Keratinocyte (primary cell): ENCODE measurements around the gene AKT1. TPM values are rescaled to one million over a fixed set of nuclear protein-coding genes. Genes with fewer than 3 reads are reported as not detected.
A peak's percentile ranks its signal among the peaks of the same experiment; 100 is the strongest.

Experiments used
- DNase-seq: peaks from one replicate; pipeline ENCODE4 v3.0.0-alpha.2; 2011; ENCODE audit warnings: low read depth, missing footprints, low spot score
- FAIRE-seq: peaks from 2 replicates; lab custom pipeline; 2011; peaks lifted over from hg19 to GRCh38; lab: Jason Lieb, UNC
- H2AFZ ChIP-seq: 2 replicates; pipeline ENCODE4 v1.6.0; 2012; ENCODE audit warnings: low read length, control low read depth, inconsistent platforms; ENCODE audit not compliant: control insufficient read depth
- H3K27ac ChIP-seq: 2 replicates; pipeline ENCODE4 v1.5.1; 2011; ENCODE audit warnings: low read length; ENCODE audit not compliant: control insufficient read depth, insufficient read depth
- H3K27me3 ChIP-seq: 3 replicates; pipeline ENCODE4 v1.6.0; 2011; ENCODE audit warnings: low read length; ENCODE audit not compliant: control insufficient read depth, insufficient read depth; ENCODE audit errors: extremely low read depth
- H3K36me3 ChIP-seq, 2 experiments: 2 replicates in 1 of 2; 3 replicates in 1 of 2; pipeline ENCODE4 v1.5.1; 2011; ENCODE audit warnings: low read length in 2 of 2, mild to moderate bottlenecking in 1 of 2; ENCODE audit not compliant: control insufficient read depth in 2 of 2, insufficient read depth in 2 of 2; ENCODE audit errors: extremely low read depth in 1 of 2
- H3K4me1 ChIP-seq: 3 replicates; pipeline ENCODE4 v1.5.1; 2011; ENCODE audit warnings: low read length; ENCODE audit not compliant: control insufficient read depth, insufficient read depth; ENCODE audit errors: extremely low read depth
- H3K4me2 ChIP-seq: 3 replicates; pipeline ENCODE4 v1.6.0; 2011; ENCODE audit warnings: low read depth, low read length; ENCODE audit not compliant: control insufficient read depth, insufficient read depth; ENCODE audit errors: extremely low read depth
- H3K4me3 ChIP-seq, 3 experiments: fragments of 200-600 bp in 1 of 3; sonication (generic) in 1 of 3; 2 replicates in 2 of 3; 3 replicates in 1 of 3; pipeline ENCODE4 v1.5.1; 2011 to 2016; ENCODE audit warnings: low read length in 3 of 3, mild to moderate bottlenecking in 3 of 3, control low read depth in 2 of 3, inconsistent platforms in 1 of 3, low read depth in 1 of 3, mixed read lengths in 1 of 3, mixed run types in 1 of 3, moderate library complexity in 1 of 3; ENCODE audit not compliant: control insufficient read depth in 2 of 3, insufficient read depth in 2 of 3; ENCODE audit errors: extremely low read depth in 1 of 3
- H3K79me2 ChIP-seq: 2 replicates; pipeline ENCODE4 v1.6.0; 2012; ENCODE audit warnings: low read length; ENCODE audit not compliant: control insufficient read depth, insufficient read depth
- H3K9ac ChIP-seq: 3 replicates; pipeline ENCODE4 v1.6.0; 2011; ENCODE audit warnings: low read length; ENCODE audit not compliant: control insufficient read depth, insufficient read depth; ENCODE audit errors: extremely low read depth
- H3K9me1 ChIP-seq: 3 replicates; pipeline ENCODE4 v1.6.0; 2011; ENCODE audit warnings: low read length; ENCODE audit not compliant: control insufficient read depth, insufficient read depth; ENCODE audit errors: extremely low read depth
- H3K9me3 ChIP-seq: 2 replicates; pipeline ENCODE4 v1.5.1; 2012; ENCODE audit warnings: low read depth, low read length; ENCODE audit not compliant: control insufficient read depth
- H4K20me1 ChIP-seq: 3 replicates; pipeline ENCODE4 v1.6.0; 2011; ENCODE audit warnings: low read length; ENCODE audit not compliant: control insufficient read depth, insufficient read depth; ENCODE audit errors: extremely low read depth
- EZH2 ChIP-seq: IDR thresholded peaks from one replicate; pipeline ENCODE4 v1.6.1; 2012; ENCODE audit warnings: inconsistent platforms, mild to moderate bottlenecking, low read length, moderate library complexity
- dilution Hi-C: fragments of 300-500 bp; cut with MboI; formaldehyde crosslinking; loops from one replicate; pipeline ENCODE4 v1.7.0; 2020; ENCODE audit warnings: low sequenced_read_pairs; ENCODE audit not compliant: extremely low pct_ligation_motif_present
- polyA plus RNA-seq, 5 experiments: library from polyadenylated mRNA; depleted of rRNA in 3 of 5; stranded (reverse) in 3 of 5; stranded (forward) in 1 of 5; unstranded in 1 of 5; fragments of >200 nt; gene quantifications; 1 replicate in 1 of 5; 2 replicates in 3 of 5; 3 replicates in 1 of 5; pipeline versions ENCODE4 v1.2.1 to v1.2.3, GENCODE V29; 2011 to 2012; ENCODE audit warnings: missing spikeins in 2 of 5, low read depth in 1 of 5, low replicate concordance in 1 of 5
- TF ChIP-seq, protein P1 (sequence below), 3 experiments: IDR thresholded peaks in 1 of 3; conservative IDR thresholded peaks in 1 of 3; optimal IDR thresholded peaks in 1 of 3; 2 replicates in 2 of 3; 3 replicates in 1 of 3; pipeline versions ENCODE3 to v1.5.1; 2011; ENCODE audit warnings: low read length in 3 of 3, mild to moderate bottlenecking in 3 of 3, moderate library complexity in 2 of 3, control low read depth in 1 of 3, inconsistent platforms in 1 of 3; ENCODE audit not compliant: insufficient read depth in 2 of 3; ENCODE audit errors: extremely low read depth in 1 of 3

AKT1 gene
- polyA plus RNA-seq, 1 donor (not counting 4 experiments of a cell fraction or from before 2014, with no cell fraction given): 82.3 TPM

DNA sequence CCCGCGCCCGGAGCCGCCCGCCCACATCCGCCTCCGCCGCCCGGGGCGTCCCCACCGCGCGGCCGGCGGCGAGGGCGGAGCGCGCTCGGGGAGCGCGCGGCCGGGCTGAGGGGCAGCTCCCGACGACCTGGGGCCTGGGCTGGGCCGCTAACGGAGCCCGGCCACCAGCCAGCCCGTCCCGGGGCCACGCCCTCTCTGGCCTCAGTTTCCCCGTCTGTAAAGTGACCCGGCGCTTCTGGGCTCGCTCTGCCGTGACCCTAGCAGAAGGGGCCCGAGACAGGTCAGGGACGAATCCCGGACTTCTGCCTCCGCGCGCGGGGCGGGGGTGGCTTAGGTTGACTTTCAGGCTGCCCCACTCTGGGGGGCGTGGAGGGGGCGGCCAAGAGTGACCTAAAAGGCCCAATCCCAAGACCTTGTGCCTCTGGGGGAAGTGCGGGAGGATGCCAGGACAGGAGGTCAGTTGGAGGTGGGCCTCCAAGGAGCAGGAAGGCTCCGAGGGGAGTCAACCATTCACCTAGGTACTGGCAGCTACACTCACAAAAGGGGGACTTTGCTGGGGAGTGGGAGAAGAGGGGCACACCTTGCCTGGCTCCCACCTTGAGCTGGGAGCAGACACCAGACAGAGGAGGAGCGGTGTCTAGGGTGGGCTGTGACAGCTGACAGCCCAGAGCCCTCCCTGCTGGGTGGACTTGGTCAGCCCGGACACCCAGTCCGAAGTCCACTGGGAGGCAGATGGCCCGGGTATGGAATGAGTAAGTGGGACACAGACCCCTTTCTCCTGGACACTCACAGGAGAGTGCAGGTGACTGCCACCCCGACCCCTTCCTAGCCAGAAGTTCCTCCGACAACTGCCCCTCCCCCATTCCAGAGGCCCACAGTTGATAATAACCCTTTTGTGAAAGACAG, 486 bp upstream of the AKT1 start:
- no peak overlapping the region for H2AFZ ChIP-seq
- FAIRE-seq (no peak), DNase-seq (no peak)
- no peak for TF ChIP-seq EZH2
- TF ChIP-seq, protein P1, sequence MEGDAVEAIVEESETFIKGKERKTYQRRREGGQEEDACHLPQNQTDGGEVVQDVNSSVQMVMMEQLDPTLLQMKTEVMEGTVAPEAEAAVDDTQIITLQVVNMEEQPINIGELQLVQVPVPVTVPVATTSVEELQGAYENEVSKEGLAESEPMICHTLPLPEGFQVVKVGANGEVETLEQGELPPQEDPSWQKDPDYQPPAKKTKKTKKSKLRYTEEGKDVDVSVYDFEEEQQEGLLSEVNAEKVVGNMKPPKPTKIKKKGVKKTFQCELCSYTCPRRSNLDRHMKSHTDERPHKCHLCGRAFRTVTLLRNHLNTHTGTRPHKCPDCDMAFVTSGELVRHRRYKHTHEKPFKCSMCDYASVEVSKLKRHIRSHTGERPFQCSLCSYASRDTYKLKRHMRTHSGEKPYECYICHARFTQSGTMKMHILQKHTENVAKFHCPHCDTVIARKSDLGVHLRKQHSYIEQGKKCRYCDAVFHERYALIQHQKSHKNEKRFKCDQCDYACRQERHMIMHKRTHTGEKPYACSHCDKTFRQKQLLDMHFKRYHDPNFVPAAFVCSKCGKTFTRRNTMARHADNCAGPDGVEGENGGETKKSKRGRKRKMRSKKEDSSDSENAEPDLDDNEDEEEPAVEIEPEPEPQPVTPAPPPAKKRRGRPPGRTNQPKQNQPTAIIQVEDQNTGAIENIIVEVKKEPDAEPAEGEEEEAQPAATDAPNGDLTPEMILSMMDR (optimal IDR thresholded peaks at IDR 0.05 in 1 of 3, IDR thresholded peaks at IDR 0.05 in 1 of 3, conservative IDR thresholded peaks at IDR 0.05 in 1 of 3; ENCODE audit: extremely low read depth in 1 of 3, insufficient read depth in 2 of 3, low read length in 3 of 3): no peak
- peak overlapping the region; percentile 44 for H3K4me2 ChIP-seq
- H3K27ac ChIP-seq: no peak overlapping the region
- peaks cover 10% of the 10 kb centered on the region for H3K9me1 ChIP-seq
- peaks cover 15% of the 10 kb centered on the region for H4K20me1 ChIP-seq
- dilution Hi-C loops: no loop called here
- peaks cover 39% of the 10 kb centered on the region for H3K79me2 ChIP-seq
- peak overlapping the region; percentile 4 to 27 (median 11) for H3K4me3 ChIP-seq
- no peaks in the 10 kb centered on the region for H3K9me3 ChIP-seq
- H3K36me3 ChIP-seq: peaks cover 8 to 10% of the 10 kb centered on the region in 2 experiments
- H3K4me1 ChIP-seq: peaks cover 20% of the 10 kb centered on the region
- H3K27me3 ChIP-seq: peaks cover 13% of the 10 kb centered on the region
- H3K9ac ChIP-seq: no peak overlapping the region

DNA sequence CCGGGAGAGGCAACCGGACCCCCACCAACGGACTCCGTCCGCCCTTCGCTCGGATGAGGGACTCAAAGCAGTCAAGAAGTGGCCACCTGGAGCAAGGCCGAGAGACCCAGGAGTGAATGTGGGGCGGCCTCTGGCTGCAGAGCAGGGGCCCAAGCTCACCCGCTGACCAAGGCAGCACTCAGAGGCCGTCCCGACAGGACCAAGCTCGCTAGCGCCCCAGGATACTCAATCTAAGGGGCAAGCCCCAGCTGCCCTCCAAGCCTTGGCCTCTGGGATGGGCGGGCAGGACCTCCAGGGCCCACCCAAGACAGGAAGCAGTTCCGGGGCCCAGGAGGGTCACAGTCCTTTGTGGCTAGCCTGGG, 936 bp downstream of the AKT1 start:
- Histone ChIP-seq H3K4me2 (peak overlapping the region; percentile 90), H2AFZ (no peak overlapping the region), H3K4me3 (peak overlapping the region; percentile 71 to 91 (median 87)), H3K9me3 (no peaks in the 10 kb centered on the region), H3K27me3 (peaks cover 13% of the 10 kb centered on the region), H4K20me1 (peaks cover 20% of the 10 kb centered on the region), H3K27ac (peak overlapping the region; percentile 58), H3K4me1 (peaks cover 20% of the 10 kb centered on the region), H3K9ac (peak overlapping the region; percentile 83), H3K36me3 (peaks cover 12 to 15% of the 10 kb centered on the region in 2 experiments), H3K9me1 (peaks cover 10% of the 10 kb centered on the region), H3K79me2 (peaks cover 53% of the 10 kb centered on the region)
- no peak for DNase-seq
- dilution Hi-C loops: no loop called here
- TF ChIP-seq EZH2: no peak
- TF ChIP-seq, protein P1 (optimal IDR thresholded peaks at IDR 0.05 in 1 of 3, IDR thresholded peaks at IDR 0.05 in 1 of 3, conservative IDR thresholded peaks at IDR 0.05 in 1 of 3; ENCODE audit: extremely low read depth in 1 of 3, insufficient read depth in 2 of 3, low read length in 3 of 3): no peak
- FAIRE-seq: no peak
